K562 (cell line): ENCODE data around the gene ENTREP3. TPM values are rescaled to one million over a fixed set of nuclear protein-coding genes. Genes with fewer than 3 reads are reported as not detected.
A peak's percentile ranks its signal among the peaks of the same experiment; 100 is the strongest.

Source experiments
- CREB5 ChIP-seq: fragments of 250-450 bp; sonication (Bioruptor Pico); IDR thresholded peaks from 2 replicates; pipeline ENCODE4 v1.5.0; 2020; ENCODE audit warnings: mild to moderate bottlenecking
- E2F4 ChIP-seq: sonication (generic); formaldehyde crosslinking; IDR thresholded peaks from 2 replicates; pipeline ENCODE4 v1.8.0; 2022; ENCODE audit warnings: mild to moderate bottlenecking, low read depth, missing genetic modification reagents
- EHMT2 ChIP-seq: fragments of 450-650 bp; IDR thresholded peaks from 2 replicates; pipeline ENCODE4 v1.6.1; 2018; ENCODE audit warnings: antibody characterized with exemption
- FOXJ2 ChIP-seq: fragments of 200-800 bp; sonication (Bioruptor generic); IDR thresholded peaks from 2 replicates; pipeline ENCODE4 v1.6.1; 2016; ENCODE audit warnings: missing genetic modification characterization, missing compliant biosample characterization
- ID3 ChIP-seq, 2 experiments: fragments of 250-450 bp in 1 of 2; fragments of 450-650 bp in 1 of 2; sonication (Bioruptor Pico) in 1 of 2; IDR thresholded peaks; 2 replicates each; pipeline versions ENCODE4 v1.6.1 to v1.8.0; 2016 to 2021; ENCODE audit warnings: mild to moderate bottlenecking in 2 of 2, moderate library complexity in 2 of 2, missing compliant biosample characterization in 1 of 2, missing genetic modification characterization in 1 of 2
- NFIX ChIP-seq: fragments of 250-450 bp; sonication (Bioruptor Pico); IDR thresholded peaks from 2 replicates; pipeline ENCODE4 v1.4.0; 2020; ENCODE audit warnings: low read depth, mild to moderate bottlenecking, moderate library complexity
- NR2F6 ChIP-seq: fragments of 450-650 bp; formaldehyde crosslinking; IDR thresholded peaks from 2 replicates; pipeline ENCODE4 v1.4.0; 2020; ENCODE audit warnings: mild to moderate bottlenecking
- PHF20 ChIP-seq: fragments of 450-650 bp; IDR thresholded peaks from 2 replicates; pipeline ENCODE4 v1.6.1; 2018; ENCODE audit not compliant: partially characterized antibody
- PRDM10 ChIP-seq: fragments of 450-650 bp; IDR thresholded peaks from 2 replicates; pipeline ENCODE4 v1.6.1; 2018; ENCODE audit not compliant: partially characterized antibody
- RB1 ChIP-seq: fragments of 450-650 bp; IDR thresholded peaks from 2 replicates; pipeline ENCODE4 v1.6.1; 2017; ENCODE audit warnings: low read depth, mild to moderate bottlenecking
- SAFB2 ChIP-seq: fragments of 200-400 bp; formaldehyde crosslinking; IDR thresholded peaks from 2 replicates; pipeline ENCODE4 v1.6.1; 2018; ENCODE audit warnings: borderline replicate concordance, low read length, low read depth, moderate library complexity; ENCODE audit not compliant: severe bottlenecking
- SNAPC5 ChIP-seq: fragments of 250-450 bp; sonication (Bioruptor Pico); IDR thresholded peaks from 2 replicates; pipeline ENCODE4 v1.8.0; 2021; ENCODE audit warnings: moderate library complexity, mild to moderate bottlenecking, inconsistent platforms
- SP1 ChIP-seq: sonication (generic); formaldehyde crosslinking; IDR thresholded peaks from 2 replicates; pipeline ENCODE4 v1.8.1; 2022; ENCODE audit warnings: mild to moderate bottlenecking, missing genetic modification reagents
- STAT5A ChIP-seq: IDR thresholded peaks from 2 replicates; pipeline ENCODE4 v1.6.1; 2012; ENCODE audit warnings: low read length, inconsistent platforms, borderline replicate concordance
- TSC22D4 ChIP-seq: fragments of 450-650 bp; IDR thresholded peaks from 2 replicates; pipeline ENCODE4 v1.6.1; 2016; ENCODE audit warnings: missing genetic modification characterization, missing biosample characterization, control low read depth
- ZNF184 ChIP-seq: sonication (generic); formaldehyde crosslinking; IDR thresholded peaks from 2 replicates; pipeline ENCODE4 v1.5.0; 2020; ENCODE audit warnings: missing genetic modification reagents
- ZNF24 ChIP-seq: fragments of 450-650 bp; IDR thresholded peaks from 2 replicates; pipeline ENCODE4 v1.6.1; 2016
- ZNF41 ChIP-seq: fragments of 250-450 bp; sonication (Bioruptor Pico); conservative IDR thresholded peaks from 2 replicates; pipeline ENCODE4 v1.4.0; 2020; ENCODE audit warnings: mild to moderate bottlenecking
- ZZZ3 ChIP-seq: fragments of 450-650 bp; IDR thresholded peaks from 2 replicates; pipeline ENCODE4 v1.6.1; 2016; ENCODE audit warnings: antibody characterized with exemption, mild to moderate bottlenecking, moderate library complexity
- polyA plus RNA-seq, 8 experiments: library from polyadenylated mRNA; depleted of rRNA in 4 of 8; stranded (reverse) in 5 of 8; unstranded in 3 of 8; fragments of >200 nt; fragmentation: Nextera tagmentation in 2 of 8; fragmentation: Illumina TruSeq in 1 of 8; extraction: Ambion mirVana in 2 of 8; extraction: Trizol in 1 of 8; gene quantifications; 2 replicates each; pipeline versions ENCODE4 v1.2.1 to v1.2.3, GENCODE V29; 2011 to 2014; ENCODE audit warnings: inconsistent platforms in 1 of 8, missing spikeins in 1 of 8
- total RNA-seq, 7 experiments: library from RNA; depleted of rRNA in 6 of 7; stranded (reverse); fragments of >200 nt in 6 of 7; fragmentation: Illumina TruSeq in 2 of 7; extraction: Trizol in 2 of 7; gene quantifications; 2 replicates each; pipeline versions ENCODE4 v1.2.1 to v1.2.3, GENCODE V29; 2011 to 2021; ENCODE audit warnings: low replicate concordance in 1 of 7

Gene ENTREP3
- total and polyA plus RNA-seq, 9 of the 15 experiments (the other 6 are each of a cell fraction or from before 2014, with no cell fraction given) = 1.9 to 41.8 (median 5.9) TPM

GRCh38 chr1:155244368-155245162, 10.7 kb downstream of the ENTREP3 start (continued):
- TF ChIP-seq PRDM10 (peak; percentile 77), CREB5 (CRISPR knock-in tag) (no peak), EHMT2 (peak; percentile 88), SP1 (CRISPR knock-in tag) (peak; percentile 100), ZNF24 (peak; percentile 97), SAFB2 (no peak), ZNF41 (CRISPR knock-in tag) (no peak), STAT5A (peak; percentile 71; the same call in 1 of the 2 replicates), ID3 (CRISPR knock-in tag; IDR thresholded peaks at IDR 0.05) (no peak), ID3 (tag; IDR thresholded peaks at IDR 0.05) (peak; percentile 98), ZZZ3 (peak; percentile 96), ZNF184 (no peak), PHF20 (peak; percentile 94), TSC22D4 (no peak), SNAPC5 (no peak), NR2F6 (CRISPR knock-in tag) (peak; percentile 61; the same call in 1 of the 2 replicates), E2F4 (peak; percentile 96), FOXJ2 (peak; percentile 51), NFIX (no peak), RB1 (peak; percentile 100)
